ENCODE results near the gene MKI67. TPM values are rescaled to one million over a fixed set of nuclear protein-coding genes. Genes with fewer than 3 reads are reported as not detected.
A peak's percentile ranks its signal among the peaks of the same experiment; 100 is the strongest.

The MKI67 gene
- polyA plus RNA-seq, 1 of the 3 experiments (the other 2 are of a cell fraction), result 7.5 TPM

- Histone ChIP-seq H3K27ac (ENCODE audit: low read depth in 2 of 2, low read length in 1 of 2) (no peak overlapping the region), H3K79me2 (ENCODE audit: insufficient read depth) (no peaks in the 10 kb centered on the region), H3K4me1 (ENCODE audit: control insufficient read depth in 1 of 2, insufficient read depth in 2 of 2, low read depth in 1 of 2, low read length in 1 of 2) (peaks cover 6 to 14% of the 10 kb centered on the region in 2 experiments; a peak in 2 of 4 replicates), H3K9me3 (no peaks in the 10 kb centered on the region), H3K36me3 (replicated peaks in 1 of 2; ENCODE audit: control insufficient read depth in 1 of 2, insufficient read depth in 2 of 2, low read length in 1 of 2) (no peaks in the 10 kb centered on the region), H2AFZ (ENCODE audit: low read depth) (no peak overlapping the region; the same call in 1 of the 2 replicates), H3K9ac (no peak overlapping the region), H3K4me2 (no peak overlapping the region), H3K4me3 (ENCODE audit: low read depth in 2 of 2, low read length in 1 of 2) (no peak overlapping the region), H3F3A (replicated peaks; ENCODE audit: insufficient read depth) (no peaks in the 10 kb centered on the region), H3K9me2 (no peaks in the 10 kb centered on the region), H4K20me1 (ENCODE audit: insufficient read depth) (no peaks in the 10 kb centered on the region), H3K27me3 (ENCODE audit: insufficient read depth) (no peaks in the 10 kb centered on the region)
- no peak for DNase-seq
- TF ChIP-seq SIN3A (IDR thresholded peaks at IDR 0.05; ENCODE audit: borderline replicate concordance, low read depth, low read length), result no peak
- no peak for TF ChIP-seq RAD21 (IDR thresholded peaks at IDR 0.05; ENCODE audit: low read length)
- TF ChIP-seq CHD2 (IDR thresholded peaks at IDR 0.05; ENCODE audit: low read length, partially characterized antibody), result no peak
- POLR2A ChIA-PET, result no interaction called here
- 98% methylated on average over 8 of the region's 8 CpGs for WGBS (ENCODE audit: low lambda C conversion rate)
- CTCF ChIA-PET, result interaction anchor here (0.6 to 7.9 kb wide), 28 partner anchors 9 to 447 kb away, joined by 3 to 143 read pairs (median 6); partner anchors contain the start of genes MKI67 and PTPRE
Measured at GRCh38 chr10:128151031-128151430, 24.8 kb upstream of the MKI67 start.

GRCh38 chr10:128150561-128150960, 24.3 kb upstream of the MKI67 start:
- Histone ChIP-seq H3K4me3 (ENCODE audit: low read depth in 2 of 2, low read length in 1 of 2) (peak overlapping the region; percentile 58 to 81), H3K4me1 (ENCODE audit: control insufficient read depth in 1 of 2, insufficient read depth in 2 of 2, low read depth in 1 of 2, low read length in 1 of 2) (peaks cover 6 to 14% of the 10 kb centered on the region in 2 experiments; a peak in 2 of 4 replicates), H3K27ac (ENCODE audit: low read depth in 2 of 2, low read length in 1 of 2) (no peak overlapping the region; a peak in 1 of 4 replicates), H4K20me1 (ENCODE audit: insufficient read depth) (no peaks in the 10 kb centered on the region), H3K4me2 (peak overlapping the region; percentile 94), H3F3A (replicated peaks; ENCODE audit: insufficient read depth) (no peaks in the 10 kb centered on the region), H3K9me3 (no peaks in the 10 kb centered on the region), H3K27me3 (ENCODE audit: insufficient read depth) (no peaks in the 10 kb centered on the region), H3K79me2 (ENCODE audit: insufficient read depth) (no peaks in the 10 kb centered on the region), H3K9me2 (no peaks in the 10 kb centered on the region), H3K9ac (peak overlapping the region; percentile 48; the same call in 1 of the 2 replicates), H2AFZ (ENCODE audit: low read depth) (peak overlapping the region; percentile 95; the same call in 1 of the 2 replicates), H3K36me3 (replicated peaks in 1 of 2; ENCODE audit: control insufficient read depth in 1 of 2, insufficient read depth in 2 of 2, low read length in 1 of 2) (no peaks in the 10 kb centered on the region)
- POLR2A ChIA-PET, result no interaction called here
- 89% methylated on average over 20 of the region's 20 CpGs for WGBS (ENCODE audit: low lambda C conversion rate)
- peak; percentile 36 for DNase-seq
- TF ChIP-seq JUND (IDR thresholded peaks at IDR 0.05) (no peak), GATA2 (CRISPR knock-in tag; IDR thresholded peaks at IDR 0.05) (no peak), CHD2 (IDR thresholded peaks at IDR 0.05; ENCODE audit: low read length, partially characterized antibody) (no peak), POLR2AphosphoS5 (IDR thresholded peaks at IDR 0.05; ENCODE audit: low read depth, low read length) (no peak), ZBTB33 (IDR thresholded peaks at IDR 0.05; ENCODE audit: borderline replicate concordance, low read depth) (no peak), FOSL2 (IDR thresholded peaks at IDR 0.05; ENCODE audit: borderline replicate concordance, low read depth) (no peak), RCOR1 (IDR thresholded peaks at IDR 0.05; ENCODE audit: low read length) (no peak), MXI1 (IDR thresholded peaks at IDR 0.05; ENCODE audit: low read depth, low read length) (no peak), RAD21 (IDR thresholded peaks at IDR 0.05; ENCODE audit: low read length) (no peak), EP300 (IDR thresholded peaks at IDR 0.05; ENCODE audit: borderline replicate concordance in 1 of 2, low read depth in 1 of 2, low read length in 1 of 2) (no peak), USF2 (IDR thresholded peaks at IDR 0.05; ENCODE audit: borderline replicate concordance, low read depth, low read length) (no peak), EZH2phosphoT487 (IDR thresholded peaks at IDR 0.05; ENCODE audit: borderline replicate concordance, low read depth) (no peak)
- TF ChIP-seq, protein P1, sequence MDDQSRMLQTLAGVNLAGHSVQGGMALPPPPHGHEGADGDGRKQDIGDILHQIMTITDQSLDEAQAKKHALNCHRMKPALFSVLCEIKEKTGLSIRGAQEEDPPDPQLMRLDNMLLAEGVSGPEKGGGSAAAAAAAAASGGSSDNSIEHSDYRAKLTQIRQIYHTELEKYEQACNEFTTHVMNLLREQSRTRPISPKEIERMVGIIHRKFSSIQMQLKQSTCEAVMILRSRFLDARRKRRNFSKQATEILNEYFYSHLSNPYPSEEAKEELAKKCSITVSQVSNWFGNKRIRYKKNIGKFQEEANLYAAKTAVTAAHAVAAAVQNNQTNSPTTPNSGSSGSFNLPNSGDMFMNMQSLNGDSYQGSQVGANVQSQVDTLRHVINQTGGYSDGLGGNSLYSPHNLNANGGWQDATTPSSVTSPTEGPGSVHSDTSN (IDR thresholded peaks at IDR 0.05), result no peak
- TF ChIP-seq, protein P2, sequence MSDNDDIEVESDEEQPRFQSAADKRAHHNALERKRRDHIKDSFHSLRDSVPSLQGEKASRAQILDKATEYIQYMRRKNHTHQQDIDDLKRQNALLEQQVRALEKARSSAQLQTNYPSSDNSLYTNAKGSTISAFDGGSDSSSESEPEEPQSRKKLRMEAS (IDR thresholded peaks at IDR 0.05; ENCODE audit: low read depth), result no peak
- TF ChIP-seq, protein P3, sequence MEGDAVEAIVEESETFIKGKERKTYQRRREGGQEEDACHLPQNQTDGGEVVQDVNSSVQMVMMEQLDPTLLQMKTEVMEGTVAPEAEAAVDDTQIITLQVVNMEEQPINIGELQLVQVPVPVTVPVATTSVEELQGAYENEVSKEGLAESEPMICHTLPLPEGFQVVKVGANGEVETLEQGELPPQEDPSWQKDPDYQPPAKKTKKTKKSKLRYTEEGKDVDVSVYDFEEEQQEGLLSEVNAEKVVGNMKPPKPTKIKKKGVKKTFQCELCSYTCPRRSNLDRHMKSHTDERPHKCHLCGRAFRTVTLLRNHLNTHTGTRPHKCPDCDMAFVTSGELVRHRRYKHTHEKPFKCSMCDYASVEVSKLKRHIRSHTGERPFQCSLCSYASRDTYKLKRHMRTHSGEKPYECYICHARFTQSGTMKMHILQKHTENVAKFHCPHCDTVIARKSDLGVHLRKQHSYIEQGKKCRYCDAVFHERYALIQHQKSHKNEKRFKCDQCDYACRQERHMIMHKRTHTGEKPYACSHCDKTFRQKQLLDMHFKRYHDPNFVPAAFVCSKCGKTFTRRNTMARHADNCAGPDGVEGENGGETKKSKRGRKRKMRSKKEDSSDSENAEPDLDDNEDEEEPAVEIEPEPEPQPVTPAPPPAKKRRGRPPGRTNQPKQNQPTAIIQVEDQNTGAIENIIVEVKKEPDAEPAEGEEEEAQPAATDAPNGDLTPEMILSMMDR (IDR thresholded peaks at IDR 0.05), result no peak
- TF ChIP-seq, protein P4, sequence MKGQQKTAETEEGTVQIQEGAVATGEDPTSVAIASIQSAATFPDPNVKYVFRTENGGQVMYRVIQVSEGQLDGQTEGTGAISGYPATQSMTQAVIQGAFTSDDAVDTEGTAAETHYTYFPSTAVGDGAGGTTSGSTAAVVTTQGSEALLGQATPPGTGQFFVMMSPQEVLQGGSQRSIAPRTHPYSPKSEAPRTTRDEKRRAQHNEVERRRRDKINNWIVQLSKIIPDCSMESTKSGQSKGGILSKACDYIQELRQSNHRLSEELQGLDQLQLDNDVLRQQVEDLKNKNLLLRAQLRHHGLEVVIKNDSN (IDR thresholded peaks at IDR 0.05; ENCODE audit: borderline replicate concordance, low read depth), result no peak
- CTCF ChIA-PET, result interaction anchor here (0.6 to 7.9 kb wide), 28 partner anchors 10 to 446 kb away, joined by 3 to 143 read pairs (median 6); partner anchors contain the start of genes MKI67 and PTPRE
